Memory B cell (primary cell): ENCODE data around the gene COX4I1.
"Not testable (repeated sequence)": the region's sequence is repeated elsewhere in the genome, so short reads cannot be mapped to it uniquely, and the experiment has no call there.

Experiments used
- ATAC-seq: fragments of 150-1000 bp; cut with Tn5 transposase; 2 replicates; pipeline ENCODE4 v1.10.0; 2021; ENCODE audit warnings: low read depth, mild to moderate bottlenecking, moderate library complexity
- DNase-seq, 2 donors: peaks; one replicate each; pipeline ENCODE4 v3.0.0; 2022; ENCODE audit warnings: low spot score in 2 of 2
- H3K27ac Mint-ChIP-seq: one replicate; pipeline ENCODE4 v1.8.0; 2022; ENCODE audit warnings: mild to moderate bottlenecking, moderate library complexity, mixed read lengths
- H3K27me3 Mint-ChIP-seq: one replicate; pipeline ENCODE4 v1.8.0; 2022; ENCODE audit warnings: mixed read lengths
- H3K36me3 Mint-ChIP-seq: one replicate; pipeline ENCODE4 v1.8.0; 2022; ENCODE audit warnings: mild to moderate bottlenecking, mixed read lengths
- H3K4me1 Mint-ChIP-seq: one replicate; pipeline ENCODE4 v1.8.0; 2022; ENCODE audit warnings: mixed read lengths
- H3K4me3 Mint-ChIP-seq: one replicate; pipeline ENCODE4 v1.8.0; 2022; ENCODE audit warnings: mild to moderate bottlenecking, moderate library complexity, mixed read lengths
- H3K9me3 Mint-ChIP-seq: one replicate; pipeline ENCODE4 v1.8.0; 2022; ENCODE audit warnings: mixed read lengths

Gene COX4I1

DNA sequence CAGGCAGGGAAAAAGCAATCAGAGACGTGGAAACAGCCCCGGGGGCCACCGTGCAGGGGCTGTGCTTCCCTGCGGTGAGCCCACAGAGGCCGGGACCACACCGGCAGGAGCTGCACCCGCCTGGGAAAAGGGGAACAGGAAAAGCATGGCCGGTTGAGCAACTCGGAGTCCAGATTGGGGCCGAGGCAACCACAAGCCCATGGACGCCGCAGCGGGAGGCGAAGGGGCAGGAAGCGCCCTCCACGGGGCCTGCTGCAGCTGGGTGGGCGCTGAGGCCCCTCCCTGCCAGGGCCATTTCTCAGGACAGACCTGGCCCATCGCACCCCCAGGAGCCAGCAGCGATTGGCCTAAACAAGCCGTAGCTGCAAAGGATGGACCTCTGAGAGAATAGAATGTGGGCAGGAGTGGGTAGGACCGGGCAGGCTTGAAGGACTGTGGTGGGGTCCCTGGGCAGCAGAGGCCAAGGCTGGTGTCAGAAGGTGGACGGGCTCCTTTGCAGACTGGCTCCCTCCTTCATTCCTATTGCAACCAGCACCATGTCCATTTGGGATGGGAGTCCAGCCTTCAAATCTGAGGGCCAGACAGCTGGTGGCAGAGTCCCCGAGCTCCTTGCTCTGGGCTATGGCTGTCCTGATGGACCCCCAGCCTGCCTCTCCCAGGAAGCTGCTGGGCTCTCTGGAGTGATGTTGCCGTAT lies 30.4 kb downstream of the COX4I1 start:
- Mint-ChIP-seq H3K4me1 (peaks cover 39% of the 10 kb centered on the region), H3K27ac (peak overlapping the region; percentile 80), H3K4me3 (peak overlapping the region; percentile 9), H3K9me3 (peaks cover 9% of the 10 kb centered on the region), H3K27me3 (peaks cover 2% of the 10 kb centered on the region), H3K36me3 (peaks cover 8% of the 10 kb centered on the region)
- no peak for DNase-seq
- no peak for ATAC-seq

DNA sequence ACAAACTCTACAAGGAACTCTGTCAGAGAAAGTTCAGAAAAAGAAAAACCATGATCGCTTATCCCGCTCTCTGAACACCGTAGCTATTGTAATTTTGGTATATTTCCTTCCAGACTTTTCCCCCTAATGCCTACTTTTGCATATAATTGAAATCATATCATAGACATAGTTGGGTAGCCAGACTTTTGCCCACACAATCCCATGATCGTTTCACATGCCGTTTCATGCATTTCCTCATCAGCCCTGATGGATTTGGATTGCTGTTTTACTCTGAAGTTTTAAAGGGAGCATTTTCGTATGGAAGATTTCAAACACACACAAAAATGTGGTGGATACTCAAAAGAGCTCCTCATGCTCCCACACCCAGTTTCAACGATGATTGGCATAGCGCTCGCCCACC lies 31.3 kb downstream of the COX4I1 start:
- ATAC-seq (no peak), DNase-seq (no peak)
- Mint-ChIP-seq H3K27me3 (peaks cover 2% of the 10 kb centered on the region), H3K4me1 (peaks cover 43% of the 10 kb centered on the region), H3K4me3 (peak overlapping the region; percentile 22), H3K27ac (no peak overlapping the region), H3K9me3 (peaks cover 9% of the 10 kb centered on the region), H3K36me3 (peaks cover 8% of the 10 kb centered on the region)

DNA sequence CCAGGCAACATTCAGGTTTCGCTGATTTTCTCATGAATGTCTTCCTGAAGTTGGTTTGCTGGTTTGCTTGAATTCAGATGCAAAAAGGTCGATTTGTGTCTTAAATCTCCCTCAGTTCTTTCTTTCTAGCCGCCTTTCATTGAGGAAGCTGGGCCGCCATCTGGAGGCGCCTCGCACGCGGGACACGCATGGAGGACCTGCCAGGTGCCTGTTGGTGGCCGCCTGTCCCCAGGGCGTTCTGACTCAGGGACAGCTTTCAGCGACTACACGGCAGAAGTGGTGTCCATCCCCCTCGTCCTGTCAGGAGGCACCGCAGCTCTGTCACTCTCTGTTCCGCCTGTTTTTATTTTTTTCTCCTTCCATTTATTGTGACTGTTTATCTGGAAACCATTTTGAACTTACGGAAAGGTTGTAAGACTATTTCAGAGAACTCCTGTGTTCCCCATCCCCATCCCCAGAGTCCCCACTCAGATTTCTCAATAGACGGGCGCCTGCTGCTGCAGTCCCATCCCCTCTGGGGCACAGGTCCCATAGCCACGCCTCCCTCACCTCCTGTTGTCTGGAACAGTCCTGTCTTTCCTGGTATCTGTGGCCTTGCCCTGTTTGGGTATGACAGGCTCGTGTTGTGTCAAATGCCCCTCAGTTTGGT lies 33.2 kb downstream of the COX4I1 start:
- DNase-seq: peak; percentile 65 to 69
- Mint-ChIP-seq H3K27ac (peak overlapping the region; percentile 81), H3K9me3 (peaks cover 9% of the 10 kb centered on the region), H3K4me3 (peak overlapping the region; percentile 48), H3K4me1 (peaks cover 35% of the 10 kb centered on the region), H3K27me3 (peaks cover 3% of the 10 kb centered on the region), H3K36me3 (peaks cover 8% of the 10 kb centered on the region)
- peak; percentile 92 for ATAC-seq

DNA sequence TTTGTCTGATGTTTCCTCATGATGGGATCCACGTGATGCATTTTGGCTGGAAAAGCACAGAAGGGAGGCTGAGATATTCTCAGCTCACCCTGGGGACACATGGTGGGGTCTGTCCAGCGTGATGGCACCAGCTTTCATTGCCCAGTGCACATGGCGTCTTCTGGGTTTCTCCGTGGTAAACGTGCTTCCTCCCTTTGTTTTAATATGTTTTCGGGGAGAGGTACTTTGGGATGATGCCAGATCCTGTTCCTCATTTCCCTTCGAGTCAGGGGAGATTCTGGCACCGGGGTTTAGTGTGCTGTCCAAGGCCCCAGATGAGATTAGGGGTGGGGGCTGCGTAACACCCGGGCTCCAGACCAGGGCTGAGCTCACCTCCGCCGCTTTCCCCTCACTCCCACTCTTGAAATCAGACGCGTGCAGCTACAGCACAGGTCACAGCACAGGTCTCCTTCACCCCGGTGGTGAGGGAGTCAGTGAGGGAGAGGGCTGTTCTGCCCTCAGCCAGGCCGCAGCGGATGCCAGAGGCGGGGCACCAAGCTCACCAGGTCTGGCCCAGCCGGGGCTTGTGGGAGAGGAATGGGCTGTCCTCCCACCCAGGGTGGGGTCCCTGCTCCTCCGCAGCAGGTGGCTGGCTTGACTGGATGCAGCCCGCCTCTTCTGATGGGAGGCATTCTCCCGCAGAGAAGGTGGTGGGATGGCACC lies 33.9 kb downstream of the COX4I1 start:
- Mint-ChIP-seq H3K4me1 (peaks cover 35% of the 10 kb centered on the region), H3K27ac (peak overlapping the region; percentile 90), H3K36me3 (peaks cover 8% of the 10 kb centered on the region), H3K9me3 (peaks cover 9% of the 10 kb centered on the region), H3K4me3 (peak overlapping the region; percentile 48), H3K27me3 (peaks cover 3% of the 10 kb centered on the region)
- ATAC-seq: no peak
- no peak for DNase-seq

DNA sequence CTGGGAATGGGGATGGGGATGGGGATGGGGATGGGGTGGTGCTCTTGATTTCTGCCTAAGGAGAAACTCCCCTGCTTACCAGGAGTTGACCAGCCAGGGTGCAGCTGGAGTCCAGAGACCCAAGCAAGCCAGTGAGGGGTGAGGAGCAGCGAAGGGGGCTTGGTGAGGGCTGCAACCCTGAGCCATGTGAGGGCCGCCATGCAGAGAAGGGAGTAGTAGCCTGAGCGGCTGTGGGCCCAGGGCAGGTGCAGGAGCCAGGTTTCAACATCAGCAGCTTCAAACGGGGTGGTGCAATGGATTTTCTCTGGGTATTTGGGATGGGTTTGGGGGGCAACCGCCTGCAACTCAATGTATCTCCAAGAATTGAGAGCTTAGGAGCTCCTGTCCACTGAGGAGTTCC lies 35.2 kb downstream of the COX4I1 start:
- Mint-ChIP-seq H3K4me1 (peaks cover 27% of the 10 kb centered on the region), H3K4me3 (no peak overlapping the region), H3K36me3 (peaks cover 4% of the 10 kb centered on the region), H3K27me3 (peaks cover 7% of the 10 kb centered on the region), H3K27ac (peak overlapping the region; percentile 25), H3K9me3 (peaks cover 5% of the 10 kb centered on the region)
- DNase-seq: no peak
- ATAC-seq: no peak

DNA sequence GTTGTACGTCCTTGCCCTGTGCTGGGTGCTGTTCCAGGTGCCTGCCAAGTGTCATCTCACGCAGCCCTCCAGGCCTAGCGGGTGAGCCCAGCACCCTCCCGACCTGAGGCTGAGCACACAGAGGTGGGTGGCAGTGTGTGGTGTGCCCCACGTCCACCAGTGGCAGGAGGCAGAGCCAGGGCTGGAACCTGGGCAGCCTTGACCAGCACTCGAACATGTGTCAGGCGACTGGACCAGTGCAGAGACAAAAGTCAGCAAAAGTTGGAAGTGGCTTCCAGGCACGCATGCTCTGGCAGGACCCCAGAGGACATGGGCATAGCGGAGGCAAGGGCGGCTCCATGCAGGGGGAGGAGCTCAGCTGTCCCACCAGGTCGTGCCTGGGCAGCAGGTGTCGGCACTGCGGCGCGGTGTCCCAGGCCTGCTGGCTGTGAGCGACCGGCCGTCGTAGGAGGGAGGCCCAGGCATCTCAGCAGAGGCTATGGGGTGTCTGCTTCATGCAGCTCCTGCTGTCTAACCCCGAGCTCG lies 35.8 kb downstream of the COX4I1 start:
- Mint-ChIP-seq H3K27ac (peak overlapping the region; percentile 25), H3K4me3 (no peak overlapping the region), H3K9me3 (peaks cover 5% of the 10 kb centered on the region), H3K4me1 (peaks cover 27% of the 10 kb centered on the region), H3K27me3 (peaks cover 7% of the 10 kb centered on the region), H3K36me3 (peaks cover 4% of the 10 kb centered on the region)
- ATAC-seq (no peak), DNase-seq (no peak)

DNA sequence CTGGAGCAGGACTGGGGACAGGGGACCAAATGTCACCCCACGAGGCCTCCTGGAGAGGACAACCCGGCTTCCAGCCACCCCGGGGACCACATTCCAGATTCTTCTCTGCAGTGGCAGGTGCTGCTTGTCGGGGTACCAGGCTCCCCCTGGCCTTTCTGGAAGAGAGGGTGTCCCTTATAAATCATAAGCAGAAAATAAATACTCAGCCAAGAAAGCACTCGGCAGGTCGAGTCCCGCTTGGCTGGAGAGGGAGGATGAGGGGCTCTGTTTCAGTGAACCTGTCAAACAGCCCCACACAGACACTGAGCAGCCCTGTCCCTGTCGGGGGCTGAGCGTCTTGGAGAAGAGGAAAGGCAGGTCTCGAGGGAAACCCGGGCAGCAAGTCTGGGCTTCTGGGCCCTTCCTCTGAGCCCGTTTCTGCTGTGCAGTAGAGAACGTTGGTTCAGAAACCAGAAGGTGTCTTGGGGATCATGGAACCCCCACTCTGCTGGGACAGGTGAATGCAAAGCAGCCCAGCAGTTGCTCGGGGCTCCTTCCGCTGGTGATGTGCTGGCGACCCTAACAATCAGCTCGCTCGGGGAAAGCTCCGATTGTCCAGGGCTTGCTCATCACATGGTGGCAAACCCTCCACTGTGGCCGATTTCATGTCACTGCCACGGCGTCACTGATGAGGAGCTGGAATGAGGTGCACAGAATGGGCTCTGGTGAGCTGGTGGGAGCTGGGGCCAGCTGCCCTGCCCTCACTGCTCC lies 36.6 kb downstream of the COX4I1 start:
- Mint-ChIP-seq H3K4me3 (no peak overlapping the region), H3K4me1 (peaks cover 25% of the 10 kb centered on the region), H3K9me3 (peaks cover 5% of the 10 kb centered on the region), H3K27ac (no peak overlapping the region), H3K36me3 (peaks cover 4% of the 10 kb centered on the region), H3K27me3 (peaks cover 7% of the 10 kb centered on the region)
- no peak for DNase-seq
- ATAC-seq: no peak

DNA sequence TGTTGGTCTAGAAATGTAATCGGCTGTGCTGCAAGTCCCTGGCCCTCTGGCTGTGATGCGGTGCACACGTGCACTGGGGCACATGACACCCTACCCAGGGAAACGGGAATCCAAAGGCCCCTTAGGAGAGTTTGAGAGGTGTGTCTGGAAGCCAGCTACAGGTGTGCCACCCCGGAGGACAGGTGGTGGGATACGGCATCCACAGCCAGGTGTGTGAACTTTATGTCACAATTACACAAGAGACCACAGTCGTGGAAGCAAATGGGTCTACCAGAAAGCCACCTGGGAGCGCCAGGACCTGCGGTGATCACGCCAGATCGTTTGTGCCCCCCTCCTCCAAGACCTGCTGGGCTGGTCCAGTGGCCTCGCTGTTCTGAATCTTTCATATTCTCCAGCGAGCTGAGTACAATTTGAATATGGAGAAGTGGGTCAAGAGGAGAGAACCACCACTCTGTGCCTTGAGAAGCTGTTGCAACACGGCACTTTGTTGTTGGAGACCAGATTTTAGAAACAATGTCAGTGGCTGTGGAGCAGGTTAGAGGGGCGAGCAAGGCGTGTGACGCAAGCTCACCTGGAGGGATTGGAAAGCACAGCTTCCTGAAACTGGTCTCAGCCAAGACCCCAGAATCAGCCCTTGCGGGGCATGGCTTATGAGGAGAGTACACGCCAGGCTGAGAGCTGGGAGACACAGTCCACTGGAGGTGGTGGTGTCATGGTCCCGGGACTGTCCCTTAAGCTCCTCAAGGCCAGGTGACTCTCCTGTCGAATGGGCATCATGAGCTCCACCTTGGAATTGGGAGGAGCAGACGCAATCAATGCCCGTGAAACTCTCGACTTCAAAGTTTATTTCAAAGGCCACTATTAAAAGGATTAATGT lies 37.4 kb downstream of the COX4I1 start:
- H3K9me3 Mint-ChIP-seq: peaks cover 2% of the 10 kb centered on the region
- H3K4me3 Mint-ChIP-seq: no peak overlapping the region
- H3K4me1 Mint-ChIP-seq: peaks cover 22% of the 10 kb centered on the region
- peaks cover 7% of the 10 kb centered on the region for H3K27me3 Mint-ChIP-seq
- DNase-seq (no peak), ATAC-seq (no peak)
- H3K36me3 Mint-ChIP-seq: peaks cover 2% of the 10 kb centered on the region
- no peak overlapping the region for H3K27ac Mint-ChIP-seq

DNA sequence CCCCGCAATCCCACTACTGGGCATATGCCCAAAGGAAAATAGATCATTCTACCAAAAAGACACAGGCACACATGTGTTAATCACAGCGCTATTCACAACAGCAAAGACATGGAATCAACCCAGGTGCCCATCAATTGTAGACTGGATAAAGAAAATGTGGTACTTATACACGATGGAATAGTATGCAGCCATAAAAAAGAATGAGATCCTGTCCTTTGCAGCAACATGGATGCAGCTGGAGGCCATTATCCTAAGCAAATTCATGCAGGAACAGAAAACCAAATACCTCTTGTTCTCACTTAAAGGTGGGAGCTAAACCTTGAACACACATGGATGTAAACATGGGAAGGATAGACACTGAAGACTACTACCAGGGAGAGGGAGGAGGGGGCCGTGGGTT lies 38.2 kb downstream of the COX4I1 start:
- H3K27me3 Mint-ChIP-seq, H3K9me3 Mint-ChIP-seq: not testable (repeated sequence)
- peaks cover 17% of the 10 kb centered on the region for H3K4me1 Mint-ChIP-seq

DNA sequence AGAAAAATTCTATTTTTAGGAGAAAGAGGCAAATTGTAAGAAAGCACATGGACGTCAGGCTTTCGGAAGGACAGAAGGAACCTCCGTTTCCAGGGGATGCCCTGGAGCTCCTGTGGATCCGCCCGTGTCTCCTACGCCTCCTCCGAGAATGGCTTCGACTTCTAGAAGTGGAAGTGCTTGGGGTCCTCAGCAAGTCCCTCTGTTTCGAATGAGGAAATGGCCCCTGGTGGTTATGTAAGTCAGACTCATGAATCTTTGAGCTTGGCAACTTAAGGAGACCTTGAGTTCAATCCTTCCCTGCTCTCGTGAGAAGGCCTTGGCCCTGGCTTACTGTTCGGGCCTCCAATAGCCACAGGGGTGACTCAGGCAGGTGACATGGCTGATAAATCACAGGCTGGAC lies 38.9 kb downstream of the COX4I1 start:
- peaks cover 2% of the 10 kb centered on the region for H3K36me3 Mint-ChIP-seq
- H3K27me3 Mint-ChIP-seq: peaks cover 7% of the 10 kb centered on the region
- DNase-seq (no peak), ATAC-seq (peak; percentile 17)
- peaks cover 10% of the 10 kb centered on the region for H3K4me1 Mint-ChIP-seq
- peaks cover 2% of the 10 kb centered on the region for H3K9me3 Mint-ChIP-seq
- H3K4me3 Mint-ChIP-seq: no peak overlapping the region
- H3K27ac Mint-ChIP-seq: no peak overlapping the region

More for the DNA sequence above, 38.2 kb downstream of the COX4I1 start:
- not testable (repeated sequence) for H3K4me3 Mint-ChIP-seq, DNase-seq, H3K36me3 Mint-ChIP-seq, ATAC-seq, H3K27ac Mint-ChIP-seq

DNA sequence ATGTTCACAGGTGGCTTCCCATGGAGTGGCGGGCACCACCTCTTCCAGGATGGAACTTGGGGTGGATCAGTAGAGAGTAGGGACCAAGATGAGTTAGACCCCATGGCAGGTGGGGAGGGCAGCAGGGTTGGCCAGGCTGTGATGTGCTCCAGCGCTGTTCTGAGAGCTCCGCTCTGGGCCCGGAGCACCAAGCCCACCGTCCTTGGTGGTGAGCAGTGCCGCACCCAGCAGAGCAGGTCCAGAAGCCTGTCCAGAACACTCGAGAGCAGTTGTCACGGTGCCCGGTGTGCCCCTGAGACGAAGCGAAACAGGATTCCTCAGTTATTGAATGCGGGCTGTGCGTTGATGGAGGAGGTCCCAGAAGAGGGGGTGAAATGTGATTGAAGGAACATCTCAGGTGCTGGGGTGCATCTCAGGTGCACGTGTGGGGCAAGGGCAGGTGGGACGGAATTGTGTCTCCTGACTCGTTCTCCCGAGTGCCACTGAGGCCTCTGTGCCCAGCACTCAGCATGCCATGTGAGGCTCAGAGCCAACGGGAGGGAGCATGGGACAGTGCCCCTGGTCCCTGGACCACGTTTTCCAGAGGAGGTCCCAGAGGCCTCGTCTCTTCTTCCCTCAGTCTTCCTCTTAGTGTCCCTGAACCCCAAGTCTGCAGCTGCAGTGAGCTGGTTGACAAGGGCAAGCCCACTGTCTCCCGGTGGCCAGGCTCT lies 39.5 kb downstream of the COX4I1 start:
- Mint-ChIP-seq H3K4me3 (no peak overlapping the region), H3K36me3 (no peaks in the 10 kb centered on the region), H3K9me3 (no peaks in the 10 kb centered on the region), H3K27me3 (peaks cover 7% of the 10 kb centered on the region), H3K4me1 (peaks cover 8% of the 10 kb centered on the region), H3K27ac (no peak overlapping the region)
- DNase-seq: no peak
- no peak for ATAC-seq

DNA sequence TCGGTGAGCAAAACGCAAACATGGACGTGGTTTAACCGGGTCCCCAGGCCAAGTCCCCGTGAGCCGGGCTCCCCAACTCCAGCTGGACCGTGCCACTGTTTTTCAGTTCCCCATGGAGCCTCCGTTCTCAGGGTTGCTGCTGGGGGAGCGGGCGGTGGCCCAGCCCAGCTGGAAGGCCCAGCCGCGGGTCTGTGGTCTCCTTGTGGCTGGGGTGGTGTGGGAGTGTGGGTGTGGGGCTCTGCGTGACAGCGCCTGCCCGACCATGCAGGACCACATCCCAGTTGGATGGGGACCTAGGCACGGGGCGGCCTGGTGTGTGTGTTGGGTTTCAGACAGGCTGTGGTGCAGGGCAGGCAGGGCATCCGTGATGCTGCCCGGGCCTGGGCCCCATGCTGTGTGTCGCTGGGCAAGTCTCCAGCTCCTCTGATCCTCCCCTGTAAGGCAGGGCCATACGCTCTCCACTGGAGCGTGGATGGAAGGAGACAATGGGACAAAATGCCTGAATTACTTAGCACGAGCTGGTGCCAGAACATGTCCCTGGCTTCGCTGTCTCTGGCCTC lies 40.3 kb downstream of the COX4I1 start:
- Mint-ChIP-seq H3K27ac (no peak overlapping the region), H3K27me3 (peaks cover 7% of the 10 kb centered on the region), H3K4me3 (no peak overlapping the region), H3K4me1 (peaks cover 9% of the 10 kb centered on the region), H3K9me3 (no peaks in the 10 kb centered on the region), H3K36me3 (no peaks in the 10 kb centered on the region)
- ATAC-seq (no peak), DNase-seq (no peak)
